Stomach (tissue), 9 donors: ENCODE measurements around the gene TMED7. TPM values are rescaled to one million over a fixed set of nuclear protein-coding genes. Genes with fewer than 3 reads are reported as not detected.

Source experiments
- DNase-seq, 2 donors: peaks; one replicate each; pipeline versions ENCODE4 v3.0.0 to v3.0.0-alpha.2; 2013 to 2019
- H3K27ac ChIP-seq, 5 donors: fragments of 200-600 bp in 4 of 5; sonication (generic) in 4 of 5; one replicate each; pipeline ENCODE4 v1.5.1; 2013 to 2019; ENCODE audit warnings: mild to moderate bottlenecking in 1 of 5, moderate library complexity in 1 of 5
- H3K27me3 ChIP-seq, 3 donors: fragments of 200-600 bp; sonication (generic); one replicate each; pipeline ENCODE4 v1.5.1; 2017 to 2019; ENCODE audit warnings: mixed run types in 1 of 3
- H3K36me3 ChIP-seq, 4 donors: fragments of 200-600 bp; sonication (generic); 1 replicate in 3 of 4; 2 replicates in 1 of 4; pipeline ENCODE4 v1.5.1; 2016 to 2019
- H3K4me1 ChIP-seq, 4 donors: fragments of 200-600 bp; sonication (generic); one replicate each; pipeline ENCODE4 v1.5.1; 2016 to 2019
- H3K4me3 ChIP-seq, 4 donors: fragments of 200-600 bp; sonication (generic) in 3 of 4; one replicate each; pipeline ENCODE4 v1.5.1; 2016 to 2019; ENCODE audit warnings: mild to moderate bottlenecking in 1 of 4
- H3K9me3 ChIP-seq, 4 donors: fragments of 200-600 bp; sonication (generic); one replicate each; pipeline ENCODE4 v1.5.1; 2016 to 2019
- EP300 ChIP-seq: sonication (generic); formaldehyde crosslinking; IDR thresholded peaks from one replicate; pipeline ENCODE4 v1.6.1; 2017; ENCODE audit warnings: antibody characterized with exemption
- POLR2A ChIP-seq, 4 donors: fragments of 450-650 bp; IDR thresholded peaks; one replicate each; pipeline ENCODE4 v1.6.1; 2016; ENCODE audit warnings: antibody characterized with exemption in 4 of 4, control low read depth in 2 of 4, mild to moderate bottlenecking in 1 of 4, moderate library complexity in 1 of 4
- POLR2AphosphoS5 ChIP-seq, 3 donors: sonication (generic); formaldehyde crosslinking; IDR thresholded peaks; one replicate each; pipeline ENCODE4 v1.6.1; 2016; ENCODE audit warnings: antibody characterized with exemption in 3 of 3
- WGBS, 5 donors: extraction: QIAGEN DNeasy Blood & Tissue Kit in 3 of 5; methylation state at CpG; one replicate each; pipeline versions ENCODE4 v1.1.5 to v1.1.7; 2013 to 2018; 5-methylcytosine and 5-hydroxymethylcytosine counted together
- intact Hi-C: fragments of 100-400 bp; cut with DNase I; formaldehyde crosslinking; loops from one replicate; pipeline ENCODE4 v1.15.1; 2023; ENCODE audit warnings: low total_unique reads
- polyA plus RNA-seq, 3 donors: library from polyadenylated mRNA; stranded (reverse); fragments of 200-250 nt; gene quantifications; one replicate each; pipeline ENCODE4 v1.2.3, GENCODE V29; 2013
- total RNA-seq, 5 donors: library from RNA; depleted of rRNA; stranded (reverse); fragments of >200 nt; gene quantifications; one replicate each; pipeline versions ENCODE4 v1.1.0 to v1.2.3, GENCODE V29; 2014 to 2016
- TF ChIP-seq, protein P1 (sequence below), 7 experiments: fragments of 450-650 bp in 4 of 7; fragments of 200-600 bp in 3 of 7; sonication (generic) in 3 of 7; IDR thresholded peaks; one replicate each; pipeline ENCODE4 v1.5.1; 2016 to 2019; ENCODE audit warnings: antibody characterized with exemption in 7 of 7, control low read depth in 2 of 7, mild to moderate bottlenecking in 1 of 7
- donor health status: healthy with polysubstance abuse.
- donor health status: Bipolar disorder and iron deficiency.
- donor health status: healthy.

Gene TMED7
- total and polyA plus RNA-seq, 8 donors = 9.8 to 169 (median 27.8) TPM

GRCh38 chr5:115627295-115627865, 1.5 kb upstream of the TMED7 start:
- Histone ChIP-seq H3K27me3 (no peaks in the 10 kb centered on the region), H3K36me3 (peaks cover 0 to 1% (median 0%) of the 10 kb centered on the region in 4 donors), H3K4me3 (no peak overlapping the region), H3K4me1 (peaks cover 21 to 38% (median 30%) of the 10 kb centered on the region in 4 donors), H3K9me3 (no peaks in the 10 kb centered on the region), H3K27ac (no peak overlapping the region)
- 73 to 95% (median 84%) methylated on average over 5 of the region's 5 CpGs for WGBS, 5 donors
- no peak for DNase-seq
- intact Hi-C loops = no loop called here
- no peak for TF ChIP-seq POLR2AphosphoS5 (IDR thresholded peaks at IDR 0.05)
- TF ChIP-seq POLR2A (IDR thresholded peaks at IDR 0.05) = no peak
- TF ChIP-seq EP300 = no peak
- TF ChIP-seq, protein P1, sequence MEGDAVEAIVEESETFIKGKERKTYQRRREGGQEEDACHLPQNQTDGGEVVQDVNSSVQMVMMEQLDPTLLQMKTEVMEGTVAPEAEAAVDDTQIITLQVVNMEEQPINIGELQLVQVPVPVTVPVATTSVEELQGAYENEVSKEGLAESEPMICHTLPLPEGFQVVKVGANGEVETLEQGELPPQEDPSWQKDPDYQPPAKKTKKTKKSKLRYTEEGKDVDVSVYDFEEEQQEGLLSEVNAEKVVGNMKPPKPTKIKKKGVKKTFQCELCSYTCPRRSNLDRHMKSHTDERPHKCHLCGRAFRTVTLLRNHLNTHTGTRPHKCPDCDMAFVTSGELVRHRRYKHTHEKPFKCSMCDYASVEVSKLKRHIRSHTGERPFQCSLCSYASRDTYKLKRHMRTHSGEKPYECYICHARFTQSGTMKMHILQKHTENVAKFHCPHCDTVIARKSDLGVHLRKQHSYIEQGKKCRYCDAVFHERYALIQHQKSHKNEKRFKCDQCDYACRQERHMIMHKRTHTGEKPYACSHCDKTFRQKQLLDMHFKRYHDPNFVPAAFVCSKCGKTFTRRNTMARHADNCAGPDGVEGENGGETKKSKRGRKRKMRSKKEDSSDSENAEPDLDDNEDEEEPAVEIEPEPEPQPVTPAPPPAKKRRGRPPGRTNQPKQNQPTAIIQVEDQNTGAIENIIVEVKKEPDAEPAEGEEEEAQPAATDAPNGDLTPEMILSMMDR (IDR thresholded peaks at IDR 0.05) = no peak

DNA sequence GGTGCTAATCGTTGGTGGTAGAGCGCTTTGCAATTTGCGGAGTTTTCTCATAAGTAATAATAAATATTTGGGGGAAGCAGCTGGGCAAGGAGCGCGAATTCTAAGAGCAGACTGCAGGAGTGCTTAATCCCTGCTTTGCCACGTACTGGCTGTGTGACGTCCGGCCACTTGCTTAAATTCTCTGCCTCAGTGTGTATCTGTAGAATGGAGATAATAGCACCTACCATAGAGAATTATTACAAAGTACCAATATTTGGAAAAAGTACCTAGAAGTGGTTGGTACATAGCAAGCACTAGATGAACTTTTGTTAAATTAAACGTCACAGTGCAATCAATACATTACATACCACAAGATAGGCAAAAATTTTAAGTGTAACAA, 598 bp upstream of the TMED7 start:
- Histone ChIP-seq H3K36me3 (peaks cover 0 to 3% (median 0%) of the 10 kb centered on the region in 4 donors), H3K27me3 (no peaks in the 10 kb centered on the region), H3K27ac (peak overlapping the region; percentile 87 to 98 (median 97)), H3K9me3 (no peaks in the 10 kb centered on the region), H3K4me3 (peak overlapping the region; percentile 61 to 94 (median 84)), H3K4me1 (peaks cover 27 to 47% (median 38%) of the 10 kb centered on the region in 4 donors)
- intact Hi-C loops = no loop called here
- TF ChIP-seq EP300 = no peak
- TF ChIP-seq, protein P1 (IDR thresholded peaks at IDR 0.05) = no peak
- TF ChIP-seq POLR2A (IDR thresholded peaks at IDR 0.05) = no peak
- no peak for TF ChIP-seq POLR2AphosphoS5 (IDR thresholded peaks at IDR 0.05)
- DNase-seq = no peak
- WGBS, 5 donors = 0 to 1% (median 1%) methylated on average over 9 of the region's 9 CpGs

DNA sequence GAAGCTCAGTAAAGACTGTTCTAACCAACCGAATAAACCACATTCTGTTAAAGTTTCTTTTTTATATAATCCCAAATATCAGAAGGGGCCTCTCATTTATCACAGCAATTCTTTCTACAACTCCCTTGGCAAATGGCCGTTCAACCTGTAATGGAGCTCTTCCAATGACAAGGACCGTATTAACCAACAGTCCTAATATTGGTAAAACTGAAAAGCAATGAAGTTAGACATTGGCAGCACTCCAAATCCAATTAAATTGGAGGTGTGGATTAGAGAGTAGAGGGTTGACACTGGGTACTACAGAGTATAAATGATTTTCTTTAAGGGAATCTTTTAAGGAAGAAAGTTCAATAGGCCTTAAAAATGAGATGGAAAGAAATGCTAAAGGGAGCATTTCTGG, 842 bp downstream of the TMED7 start:
- peak in 1 of 2 donors; percentile 30 for DNase-seq
- H3K36me3 ChIP-seq = peaks cover 0 to 9% (median 5%) of the 10 kb centered on the region in 4 donors
- H3K4me3 ChIP-seq = peak overlapping the region; percentile 61 to 94 (median 84)
- intact Hi-C loops = no loop called here
- 7 to 22% (median 21%) methylated on average over 3 of the region's 3 CpGs for WGBS, 5 donors
- peak overlapping the region in 4 of 5 donors; percentile 91 to 98 (median 97) for H3K27ac ChIP-seq
- H3K27me3 ChIP-seq = no peaks in the 10 kb centered on the region
- TF ChIP-seq, protein P1 (IDR thresholded peaks at IDR 0.05) = no peak
- TF ChIP-seq EP300 (no peak), POLR2A (IDR thresholded peaks at IDR 0.05) (no peak), POLR2AphosphoS5 (IDR thresholded peaks at IDR 0.05) (no peak)
- peaks cover 27 to 54% (median 42%) of the 10 kb centered on the region in 4 donors for H3K4me1 ChIP-seq
- no peaks in the 10 kb centered on the region for H3K9me3 ChIP-seq

GRCh38 chr5:115623658-115624057, 2.2 kb downstream of the TMED7 start:
- Histone ChIP-seq H3K36me3 (peaks cover 8 to 23% (median 18%) of the 10 kb centered on the region in 4 donors), H3K9me3 (no peaks in the 10 kb centered on the region), H3K27ac (peak overlapping the region in 4 of 5 donors; percentile 91 to 98 (median 97)), H3K27me3 (no peaks in the 10 kb centered on the region), H3K4me3 (peak overlapping the region; percentile 61 to 94 (median 84)), H3K4me1 (peaks cover 27 to 54% (median 42%) of the 10 kb centered on the region in 4 donors)
- TF ChIP-seq, protein P1 (IDR thresholded peaks at IDR 0.05) = no peak
- TF ChIP-seq POLR2AphosphoS5 (IDR thresholded peaks at IDR 0.05) (no peak), POLR2A (IDR thresholded peaks at IDR 0.05) (no peak), EP300 (no peak)
- intact Hi-C loops = no loop called here
- no peak for DNase-seq
- WGBS, 5 donors = 33 to 48% (median 40%) methylated on average over 5 of the region's 5 CpGs
